ENCODE measurements around the gene LCLAT1.

- TF ChIP-seq CTCF (conservative IDR thresholded peaks at IDR 0.05) (no peak), ZFX (IDR thresholded peaks at IDR 0.05) (no peak)
Observed at GRCh38 chr2:30666266-30666874, 219.3 kb downstream of the LCLAT1 start.
